Peyer's patch (tissue), 4 donors: ENCODE data around the gene MME.

Experiments
- POLR2A ChIP-seq, 2 donors: fragments of 450-650 bp; IDR thresholded peaks; one replicate each; pipeline ENCODE4 v1.5.1; 2017; ENCODE audit warnings: antibody characterized with exemption in 2 of 2, mild to moderate bottlenecking in 2 of 2, moderate library complexity in 2 of 2
- TF ChIP-seq, protein P1 (sequence below), 6 experiments: fragments of 450-650 bp in 4 of 6; fragments of 200-600 bp in 2 of 6; sonication (generic) in 1 of 6; IDR thresholded peaks; one replicate each; pipeline ENCODE4 v1.5.1; 2017 to 2019; ENCODE audit warnings: antibody characterized with exemption in 6 of 6, mild to moderate bottlenecking in 3 of 6, moderate library complexity in 1 of 6

DNA sequence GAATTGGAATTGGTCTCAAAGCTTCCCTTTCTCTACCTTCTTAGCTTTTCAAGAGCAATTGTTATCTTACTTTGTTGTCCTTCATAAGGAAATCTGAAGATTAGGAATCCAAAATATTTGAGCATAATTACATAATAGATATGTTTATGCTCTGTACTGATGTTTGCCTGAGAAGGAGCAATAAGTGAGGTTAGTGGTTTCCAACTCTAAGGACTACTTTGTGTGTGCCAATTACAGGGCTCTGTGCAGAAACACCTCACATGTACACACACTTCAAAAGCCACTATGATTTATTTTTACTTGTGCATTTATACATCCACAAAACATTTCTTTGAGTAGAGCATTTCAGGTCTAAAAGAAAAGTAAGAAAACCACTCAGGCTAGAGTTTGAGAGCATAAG is 49.9 kb downstream of the MME start:
- TF ChIP-seq POLR2A (IDR thresholded peaks at IDR 0.05): no peak
- TF ChIP-seq, protein P1, sequence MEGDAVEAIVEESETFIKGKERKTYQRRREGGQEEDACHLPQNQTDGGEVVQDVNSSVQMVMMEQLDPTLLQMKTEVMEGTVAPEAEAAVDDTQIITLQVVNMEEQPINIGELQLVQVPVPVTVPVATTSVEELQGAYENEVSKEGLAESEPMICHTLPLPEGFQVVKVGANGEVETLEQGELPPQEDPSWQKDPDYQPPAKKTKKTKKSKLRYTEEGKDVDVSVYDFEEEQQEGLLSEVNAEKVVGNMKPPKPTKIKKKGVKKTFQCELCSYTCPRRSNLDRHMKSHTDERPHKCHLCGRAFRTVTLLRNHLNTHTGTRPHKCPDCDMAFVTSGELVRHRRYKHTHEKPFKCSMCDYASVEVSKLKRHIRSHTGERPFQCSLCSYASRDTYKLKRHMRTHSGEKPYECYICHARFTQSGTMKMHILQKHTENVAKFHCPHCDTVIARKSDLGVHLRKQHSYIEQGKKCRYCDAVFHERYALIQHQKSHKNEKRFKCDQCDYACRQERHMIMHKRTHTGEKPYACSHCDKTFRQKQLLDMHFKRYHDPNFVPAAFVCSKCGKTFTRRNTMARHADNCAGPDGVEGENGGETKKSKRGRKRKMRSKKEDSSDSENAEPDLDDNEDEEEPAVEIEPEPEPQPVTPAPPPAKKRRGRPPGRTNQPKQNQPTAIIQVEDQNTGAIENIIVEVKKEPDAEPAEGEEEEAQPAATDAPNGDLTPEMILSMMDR (IDR thresholded peaks at IDR 0.05): no peak
